Measurements from ENCODE around the gene UQCRFS1.

Gene UQCRFS1

GRCh38 chr19:29194658-29195057, 18.3 kb downstream of the UQCRFS1 start:
- no peak overlapping the region for H3K4me2 ChIP-seq (ENCODE audit: low read length, poor library complexity, severe bottlenecking)
- H2AFZ ChIP-seq (ENCODE audit: low read depth, low read length) = no peak overlapping the region
- H3K4ac ChIP-seq (ENCODE audit: low read depth in 1 of 2, low read length in 2 of 2) = no peak overlapping the region
- no peak overlapping the region for H4K8ac ChIP-seq (ENCODE audit: low read length)
- H3K27me3 ChIP-seq (ENCODE audit: control insufficient read depth in 1 of 2, insufficient read depth in 1 of 2, low read length in 2 of 2) = no peaks in the 10 kb centered on the region
- DNase-seq = no peak
- 58% methylated on average over 2 of the region's 2 CpGs for WGBS
- H3K18ac ChIP-seq (ENCODE audit: low read depth in 1 of 2, low read length in 2 of 2) = no peak overlapping the region
- no peak overlapping the region for H3K9ac ChIP-seq (ENCODE audit: low read length)
- no peak overlapping the region for H3K23ac ChIP-seq (ENCODE audit: low read length in 2 of 2)
- H3K27ac ChIP-seq (ENCODE audit: low read length, poor library complexity, severe bottlenecking) = no peak overlapping the region
- no peak overlapping the region for H4K91ac ChIP-seq (ENCODE audit: low read length)
- no peaks in the 10 kb centered on the region for H3K79me1 ChIP-seq (replicated peaks; ENCODE audit: low read length, poor library complexity, severe bottlenecking)
- no peak overlapping the region for H2BK5ac ChIP-seq (ENCODE audit: low read depth, low read length, poor library complexity, severe bottlenecking)
- no peak overlapping the region for H2BK12ac ChIP-seq (ENCODE audit: low read length in 2 of 2)
- no peaks in the 10 kb centered on the region for H3K9me3 ChIP-seq (ENCODE audit: control insufficient read depth, low read length)
- H3K4me1 ChIP-seq (ENCODE audit: control insufficient read depth, insufficient read depth, low read depth, low read length) = no peaks in the 10 kb centered on the region
- no peak overlapping the region for H2BK15ac ChIP-seq (ENCODE audit: low read depth, poor library complexity, severe bottlenecking)
- no peak overlapping the region for H2AK5ac ChIP-seq (ENCODE audit: low read length, severe bottlenecking)
- H3K4me3 ChIP-seq (ENCODE audit: insufficient read depth in 1 of 2, low read depth in 1 of 2, low read length in 2 of 2) = no peak overlapping the region
- no peak overlapping the region for H3K14ac ChIP-seq (ENCODE audit: low read length in 2 of 2)
- H2BK120ac ChIP-seq (ENCODE audit: low read depth, low read length) = no peak overlapping the region
- no peaks in the 10 kb centered on the region for H3K36me3 ChIP-seq (ENCODE audit: control insufficient read depth in 1 of 2, insufficient read depth in 2 of 2, low read depth in 1 of 2, low read length in 2 of 2)

- Histone ChIP-seq H4K8ac (ENCODE audit: low read length) (no peak overlapping the region), H2BK15ac (ENCODE audit: low read depth, poor library complexity, severe bottlenecking) (no peak overlapping the region), H4K91ac (ENCODE audit: low read length) (no peak overlapping the region), H3K14ac (ENCODE audit: low read length in 2 of 2) (no peak overlapping the region), H3K4me3 (ENCODE audit: insufficient read depth in 1 of 2, low read depth in 1 of 2, low read length in 2 of 2) (no peak overlapping the region), H2AK5ac (ENCODE audit: low read length, severe bottlenecking) (no peak overlapping the region), H3K4ac (ENCODE audit: low read depth in 1 of 2, low read length in 2 of 2) (no peak overlapping the region), H2BK5ac (ENCODE audit: low read depth, low read length, poor library complexity, severe bottlenecking) (no peak overlapping the region), H3K4me2 (ENCODE audit: low read length, poor library complexity, severe bottlenecking) (no peak overlapping the region), H3K79me1 (replicated peaks; ENCODE audit: low read length, poor library complexity, severe bottlenecking) (no peaks in the 10 kb centered on the region), H3K4me1 (ENCODE audit: control insufficient read depth, insufficient read depth, low read depth, low read length) (no peaks in the 10 kb centered on the region), H3K36me3 (ENCODE audit: control insufficient read depth in 1 of 2, insufficient read depth in 2 of 2, low read depth in 1 of 2, low read length in 2 of 2) (no peaks in the 10 kb centered on the region), H3K27ac (ENCODE audit: low read length, poor library complexity, severe bottlenecking) (no peak overlapping the region), H3K9ac (ENCODE audit: low read length) (no peak overlapping the region), H3K23ac (ENCODE audit: low read length in 2 of 2) (no peak overlapping the region), H2AFZ (ENCODE audit: low read depth, low read length) (no peak overlapping the region), H2BK120ac (ENCODE audit: low read depth, low read length) (no peak overlapping the region), H3K27me3 (ENCODE audit: control insufficient read depth in 1 of 2, insufficient read depth in 1 of 2, low read length in 2 of 2) (no peaks in the 10 kb centered on the region), H2BK12ac (ENCODE audit: low read length in 2 of 2) (no peak overlapping the region), H3K9me3 (ENCODE audit: control insufficient read depth, low read length) (no peaks in the 10 kb centered on the region), H3K18ac (ENCODE audit: low read depth in 1 of 2, low read length in 2 of 2) (no peak overlapping the region)
- WGBS = 87% methylated on average over 2 of the region's 5 CpGs
- no peak for DNase-seq
These were observed 19.8 kb downstream of the UQCRFS1 start for GRCh38 chr19:29193155-29193554.

- H3K4me2 ChIP-seq (ENCODE audit: low read length, poor library complexity, severe bottlenecking) = no peak overlapping the region
- H3K9me3 ChIP-seq (ENCODE audit: control insufficient read depth, low read length) = no peaks in the 10 kb centered on the region
- H3K14ac ChIP-seq (ENCODE audit: low read length in 2 of 2) = no peak overlapping the region
- no peaks in the 10 kb centered on the region for H3K36me3 ChIP-seq (ENCODE audit: control insufficient read depth in 1 of 2, insufficient read depth in 2 of 2, low read depth in 1 of 2, low read length in 2 of 2)
- H4K8ac ChIP-seq (ENCODE audit: low read length) = no peak overlapping the region
- no peak overlapping the region for H3K27ac ChIP-seq (ENCODE audit: low read length, poor library complexity, severe bottlenecking)
- no peak overlapping the region for H3K23ac ChIP-seq (ENCODE audit: low read length in 2 of 2)
- no peak overlapping the region for H2BK5ac ChIP-seq (ENCODE audit: low read depth, low read length, poor library complexity, severe bottlenecking)
- H3K18ac ChIP-seq (ENCODE audit: low read depth in 1 of 2, low read length in 2 of 2) = no peak overlapping the region
- H3K27me3 ChIP-seq (ENCODE audit: control insufficient read depth in 1 of 2, insufficient read depth in 1 of 2, low read length in 2 of 2) = no peaks in the 10 kb centered on the region
- no peak overlapping the region for H3K4ac ChIP-seq (ENCODE audit: low read depth in 1 of 2, low read length in 2 of 2)
- no peak overlapping the region for H2BK12ac ChIP-seq (ENCODE audit: low read length in 2 of 2)
- no peak overlapping the region for H2BK120ac ChIP-seq (ENCODE audit: low read depth, low read length)
- H3K9ac ChIP-seq (ENCODE audit: low read length) = no peak overlapping the region
- H3K4me1 ChIP-seq (ENCODE audit: control insufficient read depth, insufficient read depth, low read depth, low read length) = no peaks in the 10 kb centered on the region
- no peak overlapping the region for H3K4me3 ChIP-seq (ENCODE audit: insufficient read depth in 1 of 2, low read depth in 1 of 2, low read length in 2 of 2)
- H3K79me1 ChIP-seq (replicated peaks; ENCODE audit: low read length, poor library complexity, severe bottlenecking) = no peaks in the 10 kb centered on the region
- H2AFZ ChIP-seq (ENCODE audit: low read depth, low read length) = no peak overlapping the region
- WGBS = 77% methylated on average over 8 of the region's 8 CpGs
- DNase-seq = no peak
- H2BK15ac ChIP-seq (ENCODE audit: low read depth, poor library complexity, severe bottlenecking) = no peak overlapping the region
- H2AK5ac ChIP-seq (ENCODE audit: low read length, severe bottlenecking) = no peak overlapping the region
- H4K91ac ChIP-seq (ENCODE audit: low read length) = no peak overlapping the region
These were observed 21.9 kb downstream of the UQCRFS1 start for GRCh38 chr19:29191005-29191404.

- Histone ChIP-seq H2BK5ac (ENCODE audit: low read depth, low read length, poor library complexity, severe bottlenecking) (no peak overlapping the region), H4K8ac (ENCODE audit: low read length) (no peak overlapping the region), H3K9ac (ENCODE audit: low read length) (no peak overlapping the region), H3K27me3 (ENCODE audit: control insufficient read depth in 1 of 2, insufficient read depth in 1 of 2, low read length in 2 of 2) (no peaks in the 10 kb centered on the region), H2AFZ (ENCODE audit: low read depth, low read length) (no peak overlapping the region), H2BK15ac (ENCODE audit: low read depth, poor library complexity, severe bottlenecking) (no peak overlapping the region), H3K79me1 (replicated peaks; ENCODE audit: low read length, poor library complexity, severe bottlenecking) (no peaks in the 10 kb centered on the region), H3K23ac (ENCODE audit: low read length in 2 of 2) (no peak overlapping the region), H3K4me3 (ENCODE audit: insufficient read depth in 1 of 2, low read depth in 1 of 2, low read length in 2 of 2) (peak overlapping the region in 1 of 2 experiments; percentile 5), H3K18ac (ENCODE audit: low read depth in 1 of 2, low read length in 2 of 2) (no peak overlapping the region), H3K4me2 (ENCODE audit: low read length, poor library complexity, severe bottlenecking) (no peak overlapping the region), H2BK120ac (ENCODE audit: low read depth, low read length) (no peak overlapping the region), H3K4ac (ENCODE audit: low read depth in 1 of 2, low read length in 2 of 2) (no peak overlapping the region), H4K91ac (ENCODE audit: low read length) (no peak overlapping the region), H3K36me3 (ENCODE audit: control insufficient read depth in 1 of 2, insufficient read depth in 2 of 2, low read depth in 1 of 2, low read length in 2 of 2) (no peaks in the 10 kb centered on the region), H3K27ac (ENCODE audit: low read length, poor library complexity, severe bottlenecking) (no peak overlapping the region), H3K14ac (ENCODE audit: low read length in 2 of 2) (no peak overlapping the region), H2AK5ac (ENCODE audit: low read length, severe bottlenecking) (no peak overlapping the region), H3K9me3 (ENCODE audit: control insufficient read depth, low read length) (no peaks in the 10 kb centered on the region), H2BK12ac (ENCODE audit: low read length in 2 of 2) (no peak overlapping the region), H3K4me1 (ENCODE audit: control insufficient read depth, insufficient read depth, low read depth, low read length) (no peaks in the 10 kb centered on the region)
- no peak for DNase-seq
- WGBS = 85% methylated on average over 6 of the region's 6 CpGs
These were observed 24.0 kb downstream of the UQCRFS1 start for GRCh38 chr19:29189033-29189360.
